PC-9 (cell line): ENCODE data around the gene NUDT22. TPM values are rescaled to one million over a fixed set of nuclear protein-coding genes. Genes with fewer than 3 reads are reported as not detected.

Source experiments
- BruUV-seq: library from RNA; stranded (reverse); fragments of 400-500 nt; replicated peaks from 2 replicates; lab custom pipeline; 2021; lab: Mats Ljungman, UMichigan
- CTCF ChIA-PET: fragments of 300-600 bp; sonication (Branson Sonifier 250); formaldehyde crosslinking; loops from one replicate; lab custom pipeline; 2022; ENCODE audit warnings: antibody characterized with exemption; lab: Charles Lee
- POLR2A ChIA-PET: fragments of 300-600 bp; sonication (Branson Sonifier 250); formaldehyde crosslinking; loops from one replicate; lab custom pipeline; 2022; ENCODE audit warnings: antibody characterized with exemption; ENCODE audit not compliant: unreplicated experiment; lab: Charles Lee
- DNase-seq, 2 experiments: peaks; one replicate each; pipeline versions ENCODE4 v3.0.0 to v3.0.0-alpha.2; 2015 to 2022; ENCODE audit warnings: mixed read lengths in 1 of 2
- H2AFZ ChIP-seq: fragments of 200-600 bp; sonication (generic); 2 replicates; pipeline ENCODE4 v1.8.1; 2017; ENCODE audit warnings: antibody characterized with exemption
- H3F3A ChIP-seq: fragments of 200-600 bp; sonication (generic); 2 replicates; pipeline ENCODE4 v1.8.1; 2017; ENCODE audit warnings: antibody characterized with exemption, mild to moderate bottlenecking, low read depth; ENCODE audit not compliant: insufficient read depth
- H3K27ac ChIP-seq: fragments of 200-600 bp; sonication (generic); 2 replicates; pipeline ENCODE4 v1.6.1; 2016; ENCODE audit warnings: mixed run types
- H3K27me3 ChIP-seq: fragments of 200-600 bp; sonication (generic); 2 replicates; pipeline ENCODE4 v1.6.1; 2016; ENCODE audit warnings: low read depth, mixed run types; ENCODE audit not compliant: insufficient read depth
- H3K36me3 ChIP-seq: fragments of 200-600 bp; sonication (generic); 2 replicates; pipeline ENCODE4 v1.6.1; 2016; ENCODE audit warnings: low read depth, mixed run types
- H3K4me1 ChIP-seq: fragments of 200-600 bp; sonication (generic); replicated peaks from 2 replicates; pipeline ENCODE4 v1.6.1; 2016; ENCODE audit warnings: mixed run types; ENCODE audit not compliant: insufficient read depth
- H3K4me2 ChIP-seq: fragments of 200-600 bp; sonication (generic); 2 replicates; pipeline ENCODE4 v1.6.1; 2017; ENCODE audit warnings: mixed run types
- H3K4me3 ChIP-seq: fragments of 200-600 bp; sonication (generic); 2 replicates; pipeline ENCODE4 v1.6.1; 2016; ENCODE audit warnings: mixed run types
- H3K79me2 ChIP-seq: fragments of 200-600 bp; sonication (generic); 2 replicates; pipeline ENCODE4 v1.6.1; 2017; ENCODE audit warnings: low read depth, mixed run types
- H3K9me2 ChIP-seq: fragments of 200-600 bp; sonication (generic); 2 replicates; pipeline ENCODE4 v1.8.1; 2017; ENCODE audit warnings: mild to moderate bottlenecking; ENCODE audit not compliant: insufficient read depth
- H3K9me3 ChIP-seq: fragments of 200-600 bp; sonication (generic); 2 replicates; pipeline ENCODE4 v1.8.1; 2016; ENCODE audit warnings: low read depth; ENCODE audit not compliant: insufficient read depth
- H4K20me1 ChIP-seq: fragments of 200-600 bp; sonication (generic); 2 replicates; pipeline ENCODE4 v1.8.1; 2017; ENCODE audit not compliant: insufficient read depth
- EZH2 ChIP-seq: fragments of 200-600 bp; sonication (generic); IDR thresholded peaks from 2 replicates; pipeline ENCODE4 v1.8.0; 2017; ENCODE audit warnings: antibody characterized with exemption, low read depth
- intact Hi-C: fragments of 100-400 bp; cut with micrococcal nuclease; formaldehyde crosslinking; loops from one replicate; pipeline ENCODE4 v1.10.0; 2022; ENCODE audit not compliant: unreplicated experiment
- total RNA-seq: library from RNA; stranded (reverse); gene quantifications from 2 replicates; pipeline ENCODE4 v1.2.3, GENCODE V29; 2021
- TF ChIP-seq, protein P1 (sequence below): fragments of 200-600 bp; sonication (generic); conservative IDR thresholded peaks from 2 replicates; pipeline ENCODE4 v1.6.1; 2017; ENCODE audit warnings: mixed run types, antibody characterized with exemption, mild to moderate bottlenecking, moderate library complexity

The NUDT22 gene
- total RNA-seq, 1 experiment from 2014 or later, result 87.4 TPM

DNA sequence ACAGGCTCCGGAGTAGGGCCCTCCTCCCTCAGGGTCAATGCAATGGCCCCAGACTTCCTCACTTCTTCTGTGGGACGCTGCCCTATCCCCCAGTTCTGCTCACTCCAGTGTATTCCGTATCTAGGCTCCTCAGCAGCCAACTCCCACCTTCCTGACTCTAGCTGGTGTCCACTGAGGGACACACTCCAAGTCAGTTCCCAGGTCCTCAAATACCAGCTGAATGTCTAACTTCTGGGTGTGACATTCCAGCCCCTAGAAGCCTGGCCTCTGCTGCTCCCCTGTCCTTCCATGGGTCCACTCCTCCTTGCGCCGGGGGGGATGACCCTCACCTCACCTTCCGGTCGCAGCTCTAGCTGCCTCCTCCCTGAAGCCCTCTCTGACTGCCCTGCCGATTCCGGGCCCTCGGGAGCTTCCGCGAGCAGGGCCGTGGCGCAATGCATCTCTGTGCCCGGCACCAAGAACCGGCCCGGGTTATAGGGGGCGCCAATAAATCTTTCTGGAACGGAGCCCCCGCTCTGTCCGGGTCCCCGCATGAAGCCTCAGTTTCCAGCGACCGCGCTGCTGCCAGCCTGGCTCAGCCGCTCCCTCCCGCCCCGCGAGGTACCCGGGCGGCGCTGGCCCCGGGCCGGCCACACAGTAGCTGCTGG, 42.9 kb downstream of the NUDT22 start:
- peak; percentile 67 to 78 for DNase-seq

DNA sequence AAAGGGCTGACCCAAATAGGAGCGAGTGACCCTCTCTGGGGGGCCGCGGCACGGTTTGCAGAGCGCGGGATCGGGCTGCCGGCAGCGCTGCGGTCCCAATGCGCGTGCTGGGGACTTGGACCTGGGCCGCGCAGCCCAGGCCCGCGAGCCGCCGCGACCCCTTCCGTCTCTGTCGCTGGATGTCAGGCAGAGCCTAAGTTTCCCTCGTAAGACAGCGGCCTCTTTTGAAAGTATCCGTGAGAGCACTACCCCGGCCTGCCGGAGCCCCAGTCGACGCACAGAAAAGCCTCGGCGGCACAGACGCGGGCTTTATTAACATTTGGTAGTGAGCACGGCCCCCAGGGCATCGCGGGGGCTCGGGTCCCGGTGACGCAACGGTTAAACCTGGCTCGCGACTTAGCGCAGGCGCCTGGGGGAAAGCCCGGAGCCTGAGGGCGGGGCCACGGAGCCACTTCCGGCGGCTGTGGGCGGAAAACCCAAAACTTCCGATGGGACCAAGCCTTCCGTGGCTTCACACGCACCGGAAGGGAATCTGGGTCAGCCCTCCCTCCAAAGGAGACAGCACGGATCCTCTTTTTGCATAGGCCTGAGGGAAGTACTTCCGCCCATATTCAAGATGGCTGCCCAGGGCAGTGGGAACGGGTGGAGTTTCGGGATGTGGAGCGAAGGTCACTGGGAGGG, 43.6 kb downstream of the NUDT22 start:
- Histone ChIP-seq H3K9me2 (no peaks in the 10 kb centered on the region), H4K20me1 (no peaks in the 10 kb centered on the region), H3K4me1 (peaks cover 25% of the 10 kb centered on the region), H3K79me2 (peaks cover 25% of the 10 kb centered on the region), H3K4me2 (peak overlapping the region; percentile 91), H3F3A (peaks cover 54% of the 10 kb centered on the region), H3K9me3 (no peaks in the 10 kb centered on the region), H2AFZ (peak overlapping the region; percentile 78), H3K36me3 (no peaks in the 10 kb centered on the region), H3K4me3 (peak overlapping the region; percentile 63), H3K27me3 (no peaks in the 10 kb centered on the region), H3K27ac (peak overlapping the region; percentile 89)
- TF ChIP-seq EZH2, result no peak
- TF ChIP-seq, protein P1, sequence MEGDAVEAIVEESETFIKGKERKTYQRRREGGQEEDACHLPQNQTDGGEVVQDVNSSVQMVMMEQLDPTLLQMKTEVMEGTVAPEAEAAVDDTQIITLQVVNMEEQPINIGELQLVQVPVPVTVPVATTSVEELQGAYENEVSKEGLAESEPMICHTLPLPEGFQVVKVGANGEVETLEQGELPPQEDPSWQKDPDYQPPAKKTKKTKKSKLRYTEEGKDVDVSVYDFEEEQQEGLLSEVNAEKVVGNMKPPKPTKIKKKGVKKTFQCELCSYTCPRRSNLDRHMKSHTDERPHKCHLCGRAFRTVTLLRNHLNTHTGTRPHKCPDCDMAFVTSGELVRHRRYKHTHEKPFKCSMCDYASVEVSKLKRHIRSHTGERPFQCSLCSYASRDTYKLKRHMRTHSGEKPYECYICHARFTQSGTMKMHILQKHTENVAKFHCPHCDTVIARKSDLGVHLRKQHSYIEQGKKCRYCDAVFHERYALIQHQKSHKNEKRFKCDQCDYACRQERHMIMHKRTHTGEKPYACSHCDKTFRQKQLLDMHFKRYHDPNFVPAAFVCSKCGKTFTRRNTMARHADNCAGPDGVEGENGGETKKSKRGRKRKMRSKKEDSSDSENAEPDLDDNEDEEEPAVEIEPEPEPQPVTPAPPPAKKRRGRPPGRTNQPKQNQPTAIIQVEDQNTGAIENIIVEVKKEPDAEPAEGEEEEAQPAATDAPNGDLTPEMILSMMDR, result peak; percentile 35; the same call in 1 of the 2 replicates
- CTCF ChIA-PET, result interaction anchor here (0.5 to 1.0 kb wide), 5 partner anchors 18 to 1063 kb away, joined by 3 to 6 read pairs (median 5); partner anchors contain the start of gene PRDX5
- peak; percentile 99 for DNase-seq
- POLR2A ChIA-PET, result interaction anchor here (0.5 to 0.7 kb wide), 6 partner anchors 18 to 1542 kb away, joined by 3 to 13 read pairs (median 4); partner anchors contain the start of genes FKBP2, HNRNPUL2 and TRMT112
- intact Hi-C loops, result loop anchor here (1.0 kb wide), 5 partner anchors 16 to 65 kb away; partner anchors contain the start of genes ESRRA, FKBP2 and GPR137
- TSS peak; percentile 59 for BruUV-seq

More for the DNA sequence above, 42.9 kb downstream of the NUDT22 start:
- Histone ChIP-seq H3K79me2 (peaks cover 22% of the 10 kb centered on the region), H3K27me3 (no peaks in the 10 kb centered on the region), H3K4me2 (peak overlapping the region; percentile 91), H3K27ac (peak overlapping the region; percentile 89), H3K9me3 (no peaks in the 10 kb centered on the region), H3F3A (peaks cover 49% of the 10 kb centered on the region), H3K9me2 (no peaks in the 10 kb centered on the region), H2AFZ (peak overlapping the region; percentile 78), H3K36me3 (no peaks in the 10 kb centered on the region), H3K4me3 (peak overlapping the region; percentile 63), H3K4me1 (peaks cover 25% of the 10 kb centered on the region), H4K20me1 (no peaks in the 10 kb centered on the region)
- TF ChIP-seq, protein P1, result no peak
- ChIA-PET POLR2A (interaction anchor here (0.5 to 0.6 kb wide), 3 partner anchors 17 to 55 kb away, joined by 3 to 13 read pairs (median 4); partner anchors contain the start of gene FKBP2), CTCF (interaction anchor here (0.5 to 1.3 kb wide), 4 partner anchors 17 to 1064 kb away, joined by 3 to 6 read pairs (median 4); partner anchors contain the start of gene PRDX5)
- no TSS peak for BruUV-seq
- intact Hi-C loops, result no loop called here

DNA sequence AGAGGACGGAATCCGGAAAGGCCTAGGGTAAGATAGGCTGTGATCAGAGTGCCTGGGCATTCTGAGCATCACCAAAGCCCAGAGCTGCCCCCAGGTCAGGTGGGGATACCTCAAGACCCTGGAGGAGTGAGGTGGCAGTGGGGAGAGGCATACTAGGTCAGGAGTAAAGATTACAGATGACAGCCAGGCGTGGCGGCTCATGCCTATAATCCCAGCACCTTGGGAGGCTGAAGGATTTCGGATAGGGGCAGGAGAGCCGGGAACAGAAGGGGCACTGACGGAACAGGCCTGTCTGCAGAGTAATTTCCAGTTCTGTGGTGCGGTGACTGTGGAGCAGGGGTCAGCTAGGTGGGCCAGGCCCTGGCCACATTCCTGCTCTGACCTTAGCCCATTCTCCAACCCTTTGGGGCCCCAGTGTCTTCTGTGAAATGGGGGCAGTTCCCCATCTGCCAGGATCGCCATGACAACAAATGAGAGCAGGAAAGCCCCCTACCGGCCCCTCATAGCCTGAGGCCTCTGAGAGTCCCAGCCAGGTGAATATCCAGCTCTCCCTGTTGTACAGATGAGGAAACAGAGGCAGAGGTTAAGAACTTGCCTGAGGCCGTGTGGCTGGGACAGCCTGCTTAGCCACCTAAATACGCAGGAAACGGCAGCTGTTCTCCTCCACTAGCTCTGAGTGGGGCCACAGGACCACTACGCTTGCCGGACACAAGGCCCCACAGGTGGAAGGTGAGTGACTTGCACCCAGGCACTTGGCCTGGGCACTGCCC, 49.1 kb downstream of the NUDT22 start:
- Histone ChIP-seq H3K4me1 (peaks cover 29% of the 10 kb centered on the region), H2AFZ (no peak overlapping the region), H3K27me3 (no peaks in the 10 kb centered on the region), H4K20me1 (no peaks in the 10 kb centered on the region), H3K36me3 (no peaks in the 10 kb centered on the region), H3K79me2 (peaks cover 25% of the 10 kb centered on the region), H3K4me2 (no peak overlapping the region), H3K9me2 (no peaks in the 10 kb centered on the region), H3K9me3 (no peaks in the 10 kb centered on the region), H3K4me3 (no peak overlapping the region), H3F3A (peaks cover 53% of the 10 kb centered on the region), H3K27ac (no peak overlapping the region)
- intact Hi-C loops, result no loop called here
- peak in 1 of 2 experiments; percentile 18 for DNase-seq
- no TSS peak for BruUV-seq
- no peak for TF ChIP-seq EZH2
- TF ChIP-seq, protein P1, result no peak
- ChIA-PET CTCF (interaction anchor here (1.0 to 1.1 kb wide), 2 partner anchors 29 to 57 kb away, joined by 3 to 5 read pairs; no protein-coding TSS in a partner anchor), POLR2A (interaction anchor here (0.7 kb wide), 1 partner anchor 662 kb away, joined by 18 read pairs; no protein-coding TSS in a partner anchor)
